Measurements from ENCODE around the gene PUS7L. TPM values are rescaled to one million over a fixed set of nuclear protein-coding genes. Genes with fewer than 3 reads are reported as not detected.

Gene PUS7L
- total RNA-seq, 1 experiment from 2014 or later = 11.4 TPM

- intact Hi-C loops (cut with micrococcal nuclease; ENCODE audit: unreplicated experiment) = no loop called here
- TSS peak; percentile 77 for BruUV-seq (replicated peaks)
- peaks cover 3% of the 10 kb centered on the region; the same call in 1 of the 2 replicates for H3K36me3 ChIP-seq (ENCODE audit: control insufficient read depth, insufficient read depth, low read length)
- DNase-seq (ENCODE audit: low read depth, low spot score) = no peak
- POLR2A ChIA-PET = no interaction called here
- no peak for ATAC-seq
- TF ChIP-seq POLR2AphosphoS5 (IDR thresholded peaks at IDR 0.05; ENCODE audit: low read depth, low read length) (no peak), CTCF (IDR thresholded peaks at IDR 0.05) (no peak)
- TF ChIP-seq, protein P1, sequence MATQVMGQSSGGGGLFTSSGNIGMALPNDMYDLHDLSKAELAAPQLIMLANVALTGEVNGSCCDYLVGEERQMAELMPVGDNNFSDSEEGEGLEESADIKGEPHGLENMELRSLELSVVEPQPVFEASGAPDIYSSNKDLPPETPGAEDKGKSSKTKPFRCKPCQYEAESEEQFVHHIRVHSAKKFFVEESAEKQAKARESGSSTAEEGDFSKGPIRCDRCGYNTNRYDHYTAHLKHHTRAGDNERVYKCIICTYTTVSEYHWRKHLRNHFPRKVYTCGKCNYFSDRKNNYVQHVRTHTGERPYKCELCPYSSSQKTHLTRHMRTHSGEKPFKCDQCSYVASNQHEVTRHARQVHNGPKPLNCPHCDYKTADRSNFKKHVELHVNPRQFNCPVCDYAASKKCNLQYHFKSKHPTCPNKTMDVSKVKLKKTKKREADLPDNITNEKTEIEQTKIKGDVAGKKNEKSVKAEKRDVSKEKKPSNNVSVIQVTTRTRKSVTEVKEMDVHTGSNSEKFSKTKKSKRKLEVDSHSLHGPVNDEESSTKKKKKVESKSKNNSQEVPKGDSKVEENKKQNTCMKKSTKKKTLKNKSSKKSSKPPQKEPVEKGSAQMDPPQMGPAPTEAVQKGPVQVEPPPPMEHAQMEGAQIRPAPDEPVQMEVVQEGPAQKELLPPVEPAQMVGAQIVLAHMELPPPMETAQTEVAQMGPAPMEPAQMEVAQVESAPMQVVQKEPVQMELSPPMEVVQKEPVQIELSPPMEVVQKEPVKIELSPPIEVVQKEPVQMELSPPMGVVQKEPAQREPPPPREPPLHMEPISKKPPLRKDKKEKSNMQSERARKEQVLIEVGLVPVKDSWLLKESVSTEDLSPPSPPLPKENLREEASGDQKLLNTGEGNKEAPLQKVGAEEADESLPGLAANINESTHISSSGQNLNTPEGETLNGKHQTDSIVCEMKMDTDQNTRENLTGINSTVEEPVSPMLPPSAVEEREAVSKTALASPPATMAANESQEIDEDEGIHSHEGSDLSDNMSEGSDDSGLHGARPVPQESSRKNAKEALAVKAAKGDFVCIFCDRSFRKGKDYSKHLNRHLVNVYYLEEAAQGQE (IDR thresholded peaks at IDR 0.05; ENCODE audit: insufficient read depth in 1 of 2, low read depth in 2 of 2, low read length in 1 of 2) = no peak
- CTCF ChIA-PET = no interaction called here
- no peaks in the 10 kb centered on the region for H3K9me3 ChIP-seq (ENCODE audit: control insufficient read depth, insufficient read depth, low read depth, low read length)
- H3K4me1 ChIP-seq (ENCODE audit: control insufficient read depth, insufficient read depth, low read length) = no peaks in the 10 kb centered on the region
- H3K27ac ChIP-seq (ENCODE audit: low read length) = no peak overlapping the region
- H3K4me3 ChIP-seq (ENCODE audit: low read depth in 2 of 2, low read length in 2 of 2) = no peak overlapping the region
- H3K27me3 ChIP-seq (ENCODE audit: control insufficient read depth, insufficient read depth, low read length) = no peaks in the 10 kb centered on the region
- in situ Hi-C loops (cut with HindIII; ENCODE audit: low pct_unique_long_range_greater_than_20kb, low sequenced_read_pairs) = no loop called here
Observed at GRCh38 chr12:43786899-43787693, 28.5 kb upstream of the PUS7L start.

- Histone ChIP-seq H3K36me3 (ENCODE audit: control insufficient read depth, insufficient read depth, low read length) (peaks cover 5% of the 10 kb centered on the region), H3K4me3 (ENCODE audit: low read depth in 2 of 2, low read length in 2 of 2) (no peak overlapping the region), H3K4me1 (ENCODE audit: control insufficient read depth, insufficient read depth, low read length) (no peaks in the 10 kb centered on the region), H3K27me3 (ENCODE audit: control insufficient read depth, insufficient read depth, low read length) (no peaks in the 10 kb centered on the region), H3K9me3 (ENCODE audit: control insufficient read depth, insufficient read depth, low read depth, low read length) (no peaks in the 10 kb centered on the region), H3K27ac (ENCODE audit: low read length) (no peak overlapping the region)
- CTCF ChIA-PET = interaction anchor here (2.4 kb wide), 1 partner anchor 106 kb away, joined by 20 read pairs; no protein-coding TSS in a partner anchor
- intact Hi-C loops (cut with micrococcal nuclease; ENCODE audit: unreplicated experiment) (loop anchor here (1.0 kb wide), 1 partner anchor 106 kb away; no protein-coding TSS in a partner anchor), in situ Hi-C loops (cut with HindIII; ENCODE audit: low pct_unique_long_range_greater_than_20kb, low sequenced_read_pairs) (no loop called here)
- BruUV-seq (replicated peaks) = no TSS peak
- DNase-seq (ENCODE audit: low read depth, low spot score) (no peak), ATAC-seq (peak; percentile 78; the same call in 1 of the 2 replicates)
- TF ChIP-seq, protein P1 (IDR thresholded peaks at IDR 0.05; ENCODE audit: insufficient read depth in 1 of 2, low read depth in 2 of 2, low read length in 1 of 2) = no peak
- TF ChIP-seq CTCF (IDR thresholded peaks at IDR 0.05) = peak; percentile 59; the same call in 1 of the 2 replicates
- POLR2A ChIA-PET = no interaction called here
Observed at GRCh38 chr12:43776498-43776897, 17.9 kb upstream of the PUS7L start.

Data from Panc1 (cell line).